Eye (tissue), 1 donor: ENCODE results near the gene AIFM3.

Experiments used
- DNase-seq: peaks from one replicate; pipeline ENCODE4 v3.0.0-alpha.2; 2015

Gene AIFM3

DNA sequence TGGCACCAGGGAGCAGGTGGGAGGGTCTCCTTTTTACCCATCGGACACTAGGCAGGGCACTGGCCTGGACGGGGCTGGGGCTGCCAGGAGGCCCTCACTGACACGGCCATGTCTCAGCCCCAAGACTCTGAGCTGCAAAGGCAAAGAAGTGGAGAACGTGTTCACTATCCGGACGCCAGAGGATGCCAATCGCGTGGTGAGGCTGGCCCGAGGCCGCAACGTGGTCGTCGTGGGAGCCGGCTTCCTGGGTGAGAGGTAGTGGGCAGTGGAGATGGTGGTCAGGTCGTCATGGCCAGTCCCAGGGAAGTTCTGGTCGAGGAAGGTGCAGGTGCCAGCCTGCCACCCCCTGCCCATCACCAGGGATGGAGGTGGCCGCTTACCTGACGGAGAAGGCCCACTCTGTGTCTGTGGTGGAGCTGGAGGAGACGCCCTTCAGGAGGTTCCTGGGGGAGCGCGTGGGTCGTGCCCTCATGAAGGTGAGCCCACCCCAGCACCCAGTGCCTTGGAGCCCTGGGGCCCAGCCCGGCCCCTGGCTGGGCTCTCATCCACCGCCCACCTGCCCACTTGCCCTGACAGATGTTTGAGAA lies 9.3 kb downstream of the AIFM3 start:
- DNase-seq: no peak

DNA sequence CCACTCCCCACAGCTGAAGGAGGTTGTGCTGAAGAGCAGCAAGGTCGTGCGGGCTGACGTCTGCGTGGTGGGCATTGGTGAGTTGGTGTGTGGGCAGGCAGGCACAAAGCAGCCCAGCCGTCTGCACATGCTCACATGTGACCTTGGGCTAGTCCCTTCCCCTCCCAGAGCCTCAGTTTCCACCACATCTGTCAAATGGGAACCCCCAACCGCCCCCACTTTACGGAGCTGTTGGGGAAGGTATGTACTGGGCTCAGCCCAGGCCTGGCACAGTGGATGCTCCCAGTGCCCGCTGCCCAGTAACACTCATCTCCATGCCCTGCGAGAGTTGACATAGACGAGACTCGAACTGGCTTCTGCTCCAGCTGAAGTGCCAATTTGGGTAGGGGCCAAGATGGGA lies 10.0 kb downstream of the AIFM3 start:
- DNase-seq: no peak

DNA sequence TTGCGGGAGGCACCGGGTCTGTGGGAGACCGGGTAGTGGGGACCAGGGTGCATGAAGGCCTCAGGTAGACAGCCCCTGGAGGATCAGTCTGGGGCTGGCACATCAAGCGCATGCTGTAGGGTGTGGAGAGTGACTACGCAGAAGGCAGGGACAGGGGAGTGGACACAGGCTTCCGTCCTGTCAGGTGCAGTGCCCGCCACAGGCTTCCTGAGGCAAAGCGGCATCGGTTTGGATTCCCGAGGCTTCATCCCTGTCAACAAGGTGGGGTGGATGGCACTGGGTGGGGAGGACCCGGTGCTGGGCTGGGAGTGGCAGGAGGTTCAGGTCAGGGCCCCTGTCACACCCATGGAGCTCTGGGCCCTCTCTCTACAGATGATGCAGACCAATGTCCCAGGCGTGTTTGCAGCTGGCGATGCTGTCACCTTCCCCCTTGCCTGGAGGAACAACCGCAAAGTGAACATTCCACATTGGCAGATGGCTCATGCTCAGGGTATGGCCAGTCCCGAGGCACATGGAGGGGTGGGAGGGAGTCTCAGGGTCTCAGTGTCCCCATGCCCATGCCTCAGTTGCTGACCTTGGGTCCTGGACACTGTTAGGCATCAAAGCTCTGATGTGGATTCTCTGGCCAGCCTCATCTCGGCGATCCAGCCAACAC lies 10.6 kb downstream of the AIFM3 start:
- no peak for DNase-seq

DNA sequence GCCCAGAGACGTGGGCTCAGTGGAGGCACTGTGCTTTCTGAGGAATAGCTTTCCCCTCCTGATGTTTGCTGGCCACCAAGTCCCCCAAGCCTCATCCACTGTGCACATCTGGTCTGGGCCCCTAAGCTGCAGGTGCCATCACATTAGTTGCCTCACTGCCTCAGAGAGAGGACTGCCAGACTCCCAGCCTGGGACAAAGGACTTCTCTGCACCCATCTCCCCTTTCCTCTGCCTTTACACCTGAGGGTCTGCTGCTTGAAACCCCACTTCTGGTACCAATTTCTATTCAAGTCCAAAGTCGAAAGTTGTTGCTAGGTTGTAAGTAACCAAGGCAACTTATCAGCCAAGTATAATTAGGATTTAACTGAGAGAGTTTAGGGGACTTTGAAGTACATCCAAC lies 11.4 kb downstream of the AIFM3 start:
- no peak for DNase-seq

DNA sequence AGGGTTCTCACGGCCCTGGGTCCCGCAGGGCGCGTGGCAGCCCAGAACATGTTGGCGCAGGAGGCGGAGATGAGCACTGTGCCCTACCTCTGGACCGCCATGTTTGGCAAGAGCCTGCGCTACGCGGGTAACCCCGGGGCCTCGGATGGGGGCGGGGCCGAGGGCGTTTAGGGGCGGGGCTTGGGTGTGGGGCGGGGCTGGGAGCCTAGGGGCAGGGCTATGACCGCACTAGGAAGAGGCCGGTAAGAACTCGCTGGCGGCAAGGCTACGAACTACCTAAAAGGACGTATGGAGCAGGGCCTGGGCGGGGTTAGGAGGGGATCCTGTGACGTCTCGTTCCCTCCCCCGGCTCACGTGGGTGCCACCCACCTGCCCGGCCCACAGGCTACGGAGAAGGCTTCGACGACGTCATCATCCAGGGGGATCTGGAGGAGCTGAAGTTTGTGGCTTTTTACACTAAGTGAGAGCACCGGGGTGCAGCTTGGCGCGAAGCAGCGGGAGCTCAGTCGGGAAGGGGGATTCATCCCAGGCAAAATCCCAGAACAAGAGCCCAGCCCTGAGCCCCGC lies 12.3 kb downstream of the AIFM3 start:
- DNase-seq: peak; percentile 84

DNA sequence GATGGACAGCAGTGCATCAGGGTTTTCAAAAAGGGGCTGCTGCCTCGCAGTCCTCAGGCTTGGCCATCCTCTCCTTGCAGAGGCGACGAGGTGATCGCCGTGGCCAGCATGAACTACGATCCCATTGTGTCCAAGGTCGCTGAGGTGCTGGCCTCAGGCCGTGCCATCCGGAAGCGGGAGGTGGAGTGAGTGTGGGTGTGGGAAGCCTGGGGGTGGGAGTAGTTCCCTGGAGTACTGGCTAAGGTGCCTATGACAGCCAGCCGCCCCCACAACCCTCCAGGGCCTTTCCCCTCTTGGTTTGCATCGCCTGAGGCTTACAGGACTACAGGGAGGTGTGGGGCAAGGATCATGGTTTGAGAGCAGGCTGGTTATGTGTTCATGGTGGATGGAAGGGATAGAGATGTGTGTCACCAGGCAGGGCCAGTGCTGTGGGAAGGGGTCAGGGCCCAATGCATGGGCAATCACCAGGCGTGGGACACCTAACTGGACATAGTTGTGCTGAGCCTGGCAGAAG lies 12.9 kb downstream of the AIFM3 start:
- DNase-seq: no peak

DNA sequence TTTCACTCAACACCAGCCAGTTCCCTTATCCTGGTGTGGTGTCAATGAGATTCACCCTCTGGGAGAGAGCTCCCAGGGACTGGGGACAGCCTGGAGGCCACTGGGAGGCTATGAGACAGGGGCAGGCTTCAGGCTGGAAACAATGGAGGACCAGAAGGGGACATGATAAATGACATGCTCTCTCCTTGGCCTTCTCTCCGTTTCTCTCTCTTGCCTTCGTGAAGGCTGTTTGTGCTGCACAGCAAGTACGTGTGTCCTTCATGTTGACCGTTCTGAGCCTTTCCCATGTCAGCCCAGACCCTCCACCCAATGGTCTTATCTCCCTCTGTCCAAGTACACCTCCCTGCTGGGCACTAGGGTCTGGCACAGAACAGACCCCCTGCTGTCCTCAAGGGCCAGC lies 13.5 kb downstream of the AIFM3 start:
- no peak for DNase-seq

DNA sequence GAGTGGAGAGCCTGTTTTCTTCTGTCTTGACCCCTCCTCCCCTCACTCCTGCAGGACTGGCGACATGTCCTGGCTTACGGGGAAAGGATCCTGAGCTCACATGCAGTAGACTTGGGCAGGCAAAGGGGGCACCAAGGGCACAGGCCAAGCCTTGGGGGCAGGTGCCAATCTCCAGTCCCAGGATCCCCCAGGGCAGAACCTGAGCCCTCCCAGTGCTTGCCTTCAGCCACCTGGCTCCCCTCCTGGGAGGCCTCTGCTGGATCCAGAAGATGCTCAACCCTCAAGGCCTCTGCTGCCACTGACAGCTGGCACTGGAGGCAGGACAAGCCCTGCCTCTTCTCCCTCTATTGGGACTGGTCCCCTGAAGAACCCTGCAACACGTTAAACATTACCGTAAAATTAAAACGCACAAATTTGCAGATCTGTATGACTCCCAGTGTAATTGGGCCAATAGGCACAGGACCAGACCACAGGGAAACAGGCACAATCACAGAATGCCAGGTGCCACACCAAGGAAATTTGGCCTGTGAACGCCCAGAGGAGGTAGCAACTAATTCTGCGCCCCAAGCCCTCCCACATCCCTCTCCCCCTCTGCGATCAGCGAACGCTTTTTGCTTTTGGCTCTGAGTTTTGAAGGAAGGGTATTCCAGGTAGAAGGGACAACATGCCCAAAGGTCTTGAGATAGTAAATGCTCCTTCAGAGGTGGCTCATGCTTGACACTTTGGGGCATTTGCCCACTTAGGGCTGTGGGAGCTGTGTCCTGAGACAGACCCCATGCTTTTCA lies 14.1 kb downstream of the AIFM3 start:
- DNase-seq: no peak

DNA sequence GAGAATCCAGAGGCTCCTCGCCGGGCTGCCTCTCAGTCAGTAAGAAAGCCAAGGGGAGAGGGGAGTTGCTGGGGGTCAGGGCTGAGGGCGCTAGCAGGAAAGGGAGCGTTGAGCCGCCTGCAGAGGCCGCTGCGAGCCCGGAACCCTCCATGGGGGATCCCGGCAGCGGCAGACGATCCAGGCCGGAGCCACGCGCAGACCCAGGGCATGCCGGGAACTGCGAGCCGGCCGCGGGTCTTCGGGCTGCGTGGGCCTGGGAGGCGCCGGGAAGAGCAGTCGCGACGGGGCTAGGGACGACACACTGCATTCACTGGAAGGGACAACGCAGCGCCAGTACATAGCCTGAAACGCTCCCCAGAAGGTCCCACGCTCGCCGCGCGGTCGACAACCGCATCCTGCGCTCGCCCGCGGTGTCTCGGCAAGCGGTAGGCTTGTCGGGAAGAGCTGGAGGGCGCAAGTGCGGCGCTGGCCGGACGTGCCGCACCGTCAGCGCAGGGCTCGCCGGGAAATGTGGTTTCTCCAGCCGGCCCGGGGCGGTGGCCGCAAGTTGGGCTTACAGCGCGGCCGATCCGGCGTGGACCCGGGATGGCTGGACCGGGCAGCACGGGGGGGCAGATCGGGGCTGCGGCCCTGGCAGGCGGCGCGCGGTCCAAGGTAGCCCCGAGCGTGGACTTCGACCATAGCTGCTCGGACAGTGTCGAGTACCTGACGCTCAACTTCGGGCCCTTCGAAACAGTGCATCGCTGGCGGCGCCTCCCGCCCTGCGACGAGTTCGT lies 14.9 kb downstream of the AIFM3 start, which contains the start of gene LZTR1:
TSS of gene LZTR1 (plus strand) at position 511 of the 776 bp plus-strand sequence. CDS start at position 586, 75 bp downstream.
- peak; percentile 93 for DNase-seq

DNA sequence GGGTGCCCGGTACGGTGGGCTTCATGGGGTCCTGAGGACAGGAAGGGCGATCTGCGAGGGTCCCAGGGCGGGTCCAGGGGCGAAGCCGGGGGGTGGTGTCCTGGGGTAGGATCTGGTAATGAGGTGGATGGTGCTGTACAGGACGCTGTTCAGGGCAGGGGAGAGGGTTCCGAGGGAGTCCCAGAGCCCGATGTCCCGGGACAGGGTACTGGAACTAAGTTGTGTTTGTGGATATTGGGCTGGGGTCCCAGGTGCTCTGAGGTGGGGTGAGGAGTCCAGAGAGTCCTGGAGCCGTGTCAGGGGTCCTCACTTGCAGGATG lies 15.5 kb downstream of the AIFM3 start:
- no peak for DNase-seq

DNA sequence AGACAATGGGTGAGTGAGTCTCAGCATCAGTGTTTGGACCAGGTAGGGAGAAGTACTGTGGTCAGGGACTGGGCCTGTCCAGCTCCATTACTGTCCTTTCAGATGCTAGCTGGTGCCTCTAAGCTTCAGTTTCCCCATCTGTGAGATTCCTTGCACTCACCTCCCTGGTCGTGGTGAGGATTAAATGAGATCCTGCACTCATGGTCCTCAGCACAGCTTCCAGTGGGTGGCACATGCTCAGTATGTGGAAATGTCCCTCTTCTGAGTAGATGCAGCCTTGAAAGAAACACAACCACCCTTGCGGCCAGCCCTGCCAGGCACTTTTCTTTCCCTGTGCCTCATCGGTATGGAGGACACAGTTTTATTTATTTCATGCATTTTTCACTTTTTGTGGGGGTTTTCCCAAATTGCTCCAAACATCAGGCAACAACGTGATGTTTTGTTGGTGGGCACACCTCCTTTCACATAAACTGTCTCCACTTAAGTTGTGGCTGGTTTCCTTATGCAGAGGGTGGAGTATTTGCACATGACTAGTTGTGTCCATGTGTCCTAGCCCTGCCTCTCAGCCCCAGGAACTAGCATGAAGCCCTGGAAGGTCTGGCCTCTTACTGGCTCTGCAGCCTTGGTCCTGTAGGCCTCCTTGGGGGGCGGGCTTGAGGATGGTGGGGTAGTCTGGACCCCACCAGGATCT lies 16.2 kb downstream of the AIFM3 start:
- no peak for DNase-seq

DNA sequence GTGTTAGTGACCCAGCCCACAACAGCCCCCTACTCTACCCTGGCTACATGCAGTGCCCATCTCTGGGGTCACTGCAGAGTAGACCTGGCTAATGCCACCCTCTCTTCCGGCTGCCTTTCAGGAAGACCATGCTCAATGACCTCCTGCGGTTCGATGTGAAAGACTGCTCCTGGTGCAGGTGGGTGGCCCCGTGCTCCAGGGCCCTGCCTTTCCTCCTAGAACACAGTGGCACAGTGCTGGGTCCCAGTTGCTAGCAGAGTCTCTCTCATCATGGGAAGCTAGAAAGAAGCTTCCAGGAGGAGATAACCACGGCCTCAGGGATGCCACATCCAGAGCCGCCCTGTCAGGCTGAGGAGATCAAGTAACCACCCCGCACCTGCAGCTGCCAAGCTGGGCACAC lies 18.7 kb downstream of the AIFM3 start:
- DNase-seq: no peak

DNA sequence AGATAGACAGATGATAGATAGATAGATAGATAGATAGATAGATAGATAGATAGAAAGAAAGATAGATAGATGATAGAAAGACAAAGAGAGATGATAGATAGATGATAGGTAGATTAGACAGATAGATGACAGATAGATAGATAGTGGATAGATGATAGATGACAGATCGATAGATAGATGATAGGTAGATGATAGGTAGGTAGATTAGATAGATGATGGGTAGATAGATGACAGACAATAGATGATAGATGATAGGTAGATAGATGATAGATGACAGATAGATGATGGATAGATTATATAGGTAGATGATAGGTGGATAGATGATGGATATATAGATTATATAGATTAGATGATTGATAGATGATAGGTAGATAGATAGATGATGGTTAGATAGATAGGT lies 19.3 kb downstream of the AIFM3 start:
- no peak for DNase-seq

DNA sequence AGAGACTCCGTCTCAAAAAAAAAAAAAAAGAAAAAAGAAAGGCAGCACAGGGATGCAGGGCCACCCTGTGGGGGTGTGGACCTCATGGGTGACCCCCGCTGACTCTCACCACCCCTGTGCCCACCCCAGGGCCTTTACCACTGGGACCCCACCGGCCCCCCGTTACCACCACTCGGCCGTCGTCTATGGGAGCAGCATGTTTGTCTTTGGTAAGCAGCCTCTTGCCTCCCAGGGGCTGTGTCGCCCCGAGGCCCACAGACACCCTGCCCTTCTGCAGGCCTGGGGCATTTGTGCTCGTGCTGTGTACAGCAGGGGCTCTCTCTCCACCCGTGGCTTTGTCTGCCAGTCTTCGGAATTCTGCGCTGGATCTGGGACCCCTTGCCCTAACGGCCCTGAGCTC lies 20.3 kb downstream of the AIFM3 start:
- no peak for DNase-seq

DNA sequence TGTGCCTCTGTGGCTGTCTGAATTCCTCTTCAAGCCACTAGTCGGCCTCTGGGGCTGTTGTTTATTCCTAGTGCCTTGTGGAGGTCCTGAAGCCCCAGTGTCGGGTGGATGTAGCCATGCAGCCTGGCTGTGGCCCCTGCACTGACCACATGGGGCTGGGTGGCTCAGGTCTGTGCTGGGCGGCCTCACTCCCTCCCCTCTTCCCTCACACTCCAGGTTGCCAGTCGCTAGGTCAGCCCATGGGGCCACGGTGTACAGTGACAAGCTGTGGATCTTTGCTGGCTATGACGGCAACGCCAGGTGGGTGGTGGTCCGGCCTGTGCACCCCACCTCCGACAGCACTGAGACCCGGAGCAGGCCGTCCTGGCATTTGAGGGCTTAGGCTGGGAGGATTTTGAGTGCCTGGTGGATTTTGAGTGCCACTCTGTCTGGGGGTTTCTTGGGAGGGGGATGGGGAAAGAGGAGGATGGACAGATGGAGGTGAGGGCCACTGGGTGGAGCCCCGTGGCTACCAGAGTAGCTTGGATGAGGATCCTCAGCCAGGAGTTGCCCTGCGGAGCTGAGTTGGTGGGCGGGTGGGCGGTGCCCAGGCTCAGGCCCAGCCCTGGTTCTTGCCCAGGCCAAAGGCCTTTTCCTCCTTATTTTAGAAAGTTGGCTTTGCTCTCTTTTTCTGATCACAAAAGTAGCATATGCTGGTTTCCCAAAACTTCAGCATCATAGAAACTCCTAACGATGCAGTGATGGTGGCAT lies 21.7 kb downstream of the AIFM3 start:
- DNase-seq: no peak

DNA sequence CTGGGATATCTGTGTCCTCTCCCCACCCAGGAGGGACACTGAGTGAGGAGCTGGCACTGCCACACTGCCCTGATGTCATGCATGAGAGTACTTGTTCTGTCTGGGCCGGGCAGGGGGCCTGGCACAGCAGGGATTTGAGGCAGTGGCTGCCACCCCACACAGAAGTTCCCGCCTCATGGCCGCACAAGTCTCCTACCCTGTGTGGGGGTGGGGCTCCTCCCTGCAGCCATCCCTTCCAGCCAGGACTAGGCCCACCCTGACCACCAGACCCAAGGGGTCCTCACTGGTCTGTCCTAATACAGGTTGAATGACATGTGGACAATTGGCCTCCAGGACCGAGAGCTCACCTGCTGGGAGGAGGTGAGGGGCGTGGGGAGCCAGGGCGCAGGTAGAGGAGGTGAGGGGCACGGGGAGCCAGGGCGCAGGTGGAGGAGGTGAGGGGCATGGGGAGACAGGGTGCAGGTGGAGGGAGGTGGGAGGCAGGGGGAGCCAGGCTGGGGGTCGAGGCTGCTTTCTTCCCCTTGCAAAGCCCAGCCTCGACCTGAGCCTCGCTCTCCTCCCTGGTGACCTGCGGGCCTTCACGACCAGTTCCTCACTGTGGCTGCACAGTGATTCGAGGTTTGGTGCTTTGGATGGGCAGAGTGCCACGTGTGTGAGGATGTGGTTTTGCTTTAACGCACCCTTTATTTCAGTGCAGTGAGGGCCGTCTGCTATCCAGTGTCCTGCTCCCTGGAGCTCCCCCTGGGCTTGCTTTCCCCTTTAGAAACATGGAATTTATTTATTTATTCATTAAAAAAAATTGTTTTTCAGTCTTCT lies 22.5 kb downstream of the AIFM3 start:
- no peak for DNase-seq

DNA sequence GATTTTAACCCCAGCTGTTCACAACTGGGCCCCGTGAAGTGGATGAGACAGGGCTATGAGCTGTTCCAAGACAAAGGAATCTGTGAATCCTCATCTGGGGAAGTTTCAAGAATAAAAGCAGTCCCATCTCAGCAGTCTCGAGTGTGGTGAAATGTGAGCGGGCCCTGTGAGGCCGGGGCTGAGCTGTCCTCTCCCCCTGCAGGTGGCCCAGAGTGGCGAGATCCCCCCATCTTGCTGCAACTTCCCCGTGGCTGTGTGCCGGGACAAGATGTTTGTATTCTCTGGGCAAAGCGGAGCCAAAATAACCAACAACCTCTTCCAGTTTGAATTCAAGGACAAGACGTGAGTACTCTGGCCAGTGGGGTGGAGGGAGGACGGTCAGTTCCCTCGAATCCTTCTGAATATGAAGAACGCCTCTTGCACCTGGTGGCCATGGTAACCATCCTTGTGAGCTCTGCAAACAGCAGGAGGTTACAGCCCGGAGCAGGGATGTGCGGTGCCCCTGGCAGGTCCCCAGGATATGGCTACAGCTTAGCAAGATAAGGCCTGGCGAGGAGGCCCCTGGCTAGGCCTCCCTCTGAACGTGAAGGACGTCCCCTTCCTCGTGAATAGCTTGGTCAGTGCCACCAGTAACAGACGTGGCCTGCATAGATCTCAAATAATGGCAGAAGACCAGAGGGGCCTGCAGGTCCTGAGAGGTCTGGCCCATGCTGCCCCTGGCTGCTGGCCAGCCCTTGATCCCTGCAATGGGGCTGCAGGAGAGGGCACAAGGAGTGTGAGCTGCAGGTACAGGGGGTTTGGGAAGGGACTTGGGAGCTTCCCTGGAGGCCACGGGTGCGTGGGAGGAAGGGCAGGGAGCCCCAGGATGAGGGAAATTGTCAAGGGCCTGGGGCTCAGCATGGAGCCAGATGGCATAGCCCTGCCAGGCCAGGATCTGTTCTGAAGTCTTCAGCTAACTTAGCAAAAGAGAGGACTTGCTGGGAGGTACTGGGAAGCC lies 23.4 kb downstream of the AIFM3 start:
- DNase-seq: no peak

DNA sequence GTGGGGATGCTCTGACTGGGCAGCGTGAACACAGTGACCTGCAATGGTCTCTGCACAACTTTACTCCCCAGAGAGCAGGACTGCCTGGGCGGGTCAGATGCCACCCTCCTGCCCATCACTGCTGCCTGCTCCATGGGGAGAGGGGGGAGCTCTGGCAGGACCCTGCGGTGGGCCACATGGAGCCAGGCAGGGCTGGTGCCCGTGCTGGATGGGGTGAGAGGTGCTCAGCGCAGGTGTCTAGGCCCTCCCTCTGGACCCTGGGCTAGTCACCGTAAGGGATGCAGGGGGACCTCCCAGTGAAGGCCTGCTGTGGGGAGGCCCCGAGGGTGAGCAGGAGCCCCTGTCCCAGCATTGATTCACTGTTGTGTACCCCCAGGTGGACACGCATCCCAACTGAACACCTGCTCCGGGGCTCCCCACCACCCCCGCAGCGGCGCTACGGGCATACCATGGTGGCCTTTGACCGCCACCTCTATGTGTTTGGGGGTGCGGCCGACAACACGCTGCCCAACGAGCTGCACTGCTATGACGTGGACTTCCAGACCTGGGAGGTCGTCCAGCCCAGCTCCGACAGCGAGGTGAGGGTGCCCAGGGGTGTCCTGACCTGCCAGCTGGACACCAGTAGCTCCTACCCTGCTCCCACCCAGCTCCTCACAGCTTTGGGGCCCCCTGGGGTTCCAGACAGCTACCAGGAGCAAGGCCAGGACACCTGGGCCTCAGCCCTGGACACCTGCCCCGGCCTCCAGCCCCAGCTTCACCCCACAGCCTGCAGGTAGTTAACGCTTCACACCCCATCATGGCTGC lies 24.4 kb downstream of the AIFM3 start:
- DNase-seq: no peak

DNA sequence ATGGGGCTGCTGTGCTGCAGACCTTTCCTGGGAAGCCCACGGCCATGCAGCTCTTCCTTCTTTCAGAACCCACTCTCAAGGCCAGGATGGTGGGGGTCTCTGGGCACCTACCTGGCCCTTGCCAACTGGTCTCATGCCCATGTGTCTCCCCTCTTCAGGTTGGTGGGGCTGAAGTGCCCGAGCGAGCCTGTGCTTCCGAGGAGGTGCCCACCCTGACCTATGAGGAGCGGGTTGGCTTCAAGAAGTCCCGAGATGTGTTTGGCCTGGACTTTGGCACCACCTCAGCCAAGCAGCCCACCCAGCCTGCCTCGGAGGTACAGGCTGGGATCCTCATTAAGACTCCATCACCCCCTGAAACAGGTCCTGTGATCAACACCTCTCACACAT lies 25.0 kb downstream of the AIFM3 start:
- DNase-seq: no peak
